ENCODE data around the gene USP22. TPM values are rescaled to one million over a fixed set of nuclear protein-coding genes. Genes with fewer than 3 reads are reported as not detected.

USP22 gene
- total and polyA plus RNA-seq, 2 of the 4 experiments (the other 2 are of a cell fraction), result 161 to 319 TPM

DNA sequence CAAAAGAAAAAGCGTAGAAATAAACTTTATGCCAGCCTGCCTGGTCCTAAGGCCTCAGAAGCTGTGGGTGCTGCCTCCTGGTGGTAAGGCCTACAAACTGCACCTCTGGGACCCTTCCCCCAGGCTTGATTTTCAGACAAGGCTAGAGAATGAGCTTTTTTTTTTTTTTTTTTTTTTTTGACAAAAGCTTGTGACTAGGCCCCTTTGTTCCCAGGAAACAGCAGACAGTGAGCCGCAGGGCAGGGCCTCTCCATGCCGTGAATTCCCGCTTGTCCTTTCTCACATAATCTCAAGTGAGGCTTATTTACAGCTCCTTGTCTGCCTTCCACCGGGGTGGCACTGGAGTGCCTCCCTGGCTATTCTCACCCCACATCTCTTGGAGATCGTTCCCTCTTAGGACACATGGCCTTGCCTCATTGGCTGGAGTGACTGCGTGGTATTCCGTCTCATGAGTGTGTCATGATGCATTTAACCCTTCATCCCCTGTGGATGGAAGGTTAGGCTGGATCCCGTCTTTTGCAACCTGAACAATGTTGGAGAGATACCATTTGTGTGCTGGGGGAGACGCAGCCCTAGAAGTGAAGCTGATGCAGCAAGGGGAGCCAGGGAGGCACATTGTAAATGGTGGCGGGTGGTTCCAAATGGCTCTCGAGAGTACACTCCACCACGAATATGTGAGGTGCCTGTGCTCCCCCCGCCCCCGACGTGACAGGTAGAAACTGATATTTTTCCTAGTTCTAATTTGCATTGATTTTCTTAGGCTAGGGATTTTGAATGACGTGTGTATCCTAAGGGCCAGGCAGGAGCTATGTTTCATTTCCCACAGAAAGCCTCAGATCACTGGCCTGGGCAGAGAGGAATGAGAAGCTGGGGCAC lies 49.6 kb downstream of the USP22 start:
- ChIA-PET POLR2A (ENCODE audit: unreplicated experiment) (interaction anchor here (0.6 kb wide), 1 partner anchor 191 kb away, joined by 3 read pairs; no protein-coding TSS in a partner anchor), CTCF (interaction anchor here (0.7 to 0.8 kb wide), 4 partner anchors 21 to 242 kb away, joined by 3 to 4 read pairs (median 3); no protein-coding TSS in a partner anchor)
- Histone ChIP-seq H3K4me3 (ENCODE audit: insufficient read depth, low read depth, low read length) (no peak overlapping the region), H3K18ac (ENCODE audit: low read depth, low read length) (no peak overlapping the region; the same call in 1 of the 2 replicates), H4K5ac (ENCODE audit: low read depth, low read length) (no peak overlapping the region), H2BK5ac (ENCODE audit: low read depth, low read length, poor library complexity, severe bottlenecking) (no peak overlapping the region), H3K9me3 (ENCODE audit: control insufficient read depth, insufficient read depth, low read length) (no peaks in the 10 kb centered on the region), H2BK120ac (ENCODE audit: low read depth, low read length) (no peak overlapping the region), H4K20me1 (ENCODE audit: insufficient read depth, low read length) (peaks cover 14% of the 10 kb centered on the region), H3K4me1 (ENCODE audit: control insufficient read depth, insufficient read depth, low read length) (peaks cover 2% of the 10 kb centered on the region; the same call in 1 of the 2 replicates), H2BK20ac (ENCODE audit: low read depth, low read length) (no peak overlapping the region), H2AK5ac (ENCODE audit: low read depth, low read length) (0 out of 2 replicates have a peak overlapping the region, but pooled peaks have one; percentile 9), H3K56ac (ENCODE audit: extremely low read depth, insufficient read depth, low read length) (no peak overlapping the region), H2AK9ac (replicated peaks; ENCODE audit: low read depth, low read length, poor library complexity) (peak overlapping the region; percentile 43), H3K14ac (replicated peaks; ENCODE audit: low read depth, low read length) (0 out of 2 replicates have a peak overlapping the region, but pooled peaks have one; percentile 46), H4K8ac (ENCODE audit: low read depth in 2 of 2, low read length in 2 of 2) (peak overlapping the region in 1 of 2 experiments; percentile 55; a peak in 1 of 4 replicates), H3K4ac (ENCODE audit: low read depth, low read length) (peak overlapping the region; percentile 14; the same call in 1 of the 2 replicates), H3K23ac (ENCODE audit: low read depth, low read length) (no peak overlapping the region), H3K36me3 (ENCODE audit: control insufficient read depth, insufficient read depth, low read length) (peaks cover 4% of the 10 kb centered on the region), H3K79me1 (ENCODE audit: low read depth in 1 of 2, low read length in 2 of 2) (peaks cover 0 to 4% of the 10 kb centered on the region in 2 experiments; a peak in 2 of 4 replicates), H2BK15ac (ENCODE audit: low read depth, low read length) (no peak overlapping the region), H3K9me1 (ENCODE audit: insufficient read depth, low read length) (peaks cover 15% of the 10 kb centered on the region), H3K9ac (ENCODE audit: low read depth, low read length) (no peak overlapping the region), H3K27ac (ENCODE audit: insufficient read depth, low read length) (no peak overlapping the region), H3K4me2 (ENCODE audit: low read depth, low read length) (no peak overlapping the region), H3K27me3 (ENCODE audit: control insufficient read depth, insufficient read depth, low read length) (peaks cover 3% of the 10 kb centered on the region; the same call in 1 of the 2 replicates), H4K91ac (ENCODE audit: insufficient read depth, low read depth, low read length) (no peak overlapping the region; the same call in 1 of the 2 replicates), H2AFZ (replicated peaks; ENCODE audit: low read length, poor library complexity) (peak overlapping the region; percentile 65)
- WGBS, 2 experiments (ENCODE audit: extremely low coverage in 2 of 2, insufficient read length in 1 of 2), result 52% methylated on average over 3 of the region's 17 CpGs; no CpG with 5 or more reads in 1 of the 2 experiments
- ATAC-seq (ENCODE audit: low read depth) (peak; percentile 82), DNase-seq (peak; percentile 71)
- in situ Hi-C loops (cut with MboI; ENCODE audit: low sequenced_read_pairs) (loop anchor here (5.0 to 10.0 kb wide), 2 partner anchors 86 to 188 kb away; no protein-coding TSS in a partner anchor), dilution Hi-C loops (cut with HindIII; ENCODE audit: low sequenced_read_pairs, unreplicated experiment) (no loop called here), intact Hi-C loops (cut with micrococcal nuclease) (loop anchor here (1.0 to 10.0 kb wide), 6 partner anchors 56 to 1001 kb away; no protein-coding TSS in a partner anchor)
- no TSS peak for BruUV-seq (replicated peaks)
- TF ChIP-seq POLR2A (IDR thresholded peaks at IDR 0.05; ENCODE audit: low read depth, low read length) (0 out of 2 replicates have a peak, but pooled peaks have one; percentile 19), BHLHE40 (IDR thresholded peaks at IDR 0.05; ENCODE audit: low read depth, low read length) (no peak), SMC3 (IDR thresholded peaks at IDR 0.05; ENCODE audit: low read depth, low read length) (peak; percentile 94), RCOR1 (IDR thresholded peaks at IDR 0.05; ENCODE audit: insufficient replicate concordance, low read length) (no peak), FOS (IDR thresholded peaks at IDR 0.05; ENCODE audit: low read depth, low read length) (no peak), NFE2L2 (IDR thresholded peaks at IDR 0.05; ENCODE audit: low read depth, low read length) (no peak), CHD1 (IDR thresholded peaks at IDR 0.05; ENCODE audit: low read depth, low read length) (no peak), CEBPB (IDR thresholded peaks at IDR 0.05; ENCODE audit: low read depth, low read length) (no peak), MAZ (IDR thresholded peaks at IDR 0.05; ENCODE audit: borderline replicate concordance, low read depth, low read length) (no peak), RAD21 (IDR thresholded peaks at IDR 0.05; ENCODE audit: low read length) (peak; percentile 87)
- TF ChIP-seq, protein P1, sequence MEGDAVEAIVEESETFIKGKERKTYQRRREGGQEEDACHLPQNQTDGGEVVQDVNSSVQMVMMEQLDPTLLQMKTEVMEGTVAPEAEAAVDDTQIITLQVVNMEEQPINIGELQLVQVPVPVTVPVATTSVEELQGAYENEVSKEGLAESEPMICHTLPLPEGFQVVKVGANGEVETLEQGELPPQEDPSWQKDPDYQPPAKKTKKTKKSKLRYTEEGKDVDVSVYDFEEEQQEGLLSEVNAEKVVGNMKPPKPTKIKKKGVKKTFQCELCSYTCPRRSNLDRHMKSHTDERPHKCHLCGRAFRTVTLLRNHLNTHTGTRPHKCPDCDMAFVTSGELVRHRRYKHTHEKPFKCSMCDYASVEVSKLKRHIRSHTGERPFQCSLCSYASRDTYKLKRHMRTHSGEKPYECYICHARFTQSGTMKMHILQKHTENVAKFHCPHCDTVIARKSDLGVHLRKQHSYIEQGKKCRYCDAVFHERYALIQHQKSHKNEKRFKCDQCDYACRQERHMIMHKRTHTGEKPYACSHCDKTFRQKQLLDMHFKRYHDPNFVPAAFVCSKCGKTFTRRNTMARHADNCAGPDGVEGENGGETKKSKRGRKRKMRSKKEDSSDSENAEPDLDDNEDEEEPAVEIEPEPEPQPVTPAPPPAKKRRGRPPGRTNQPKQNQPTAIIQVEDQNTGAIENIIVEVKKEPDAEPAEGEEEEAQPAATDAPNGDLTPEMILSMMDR (conservative IDR thresholded peaks at IDR 0.05; ENCODE audit: low read depth, low read length), result peak; percentile 93
- TF ChIP-seq, protein P2, sequence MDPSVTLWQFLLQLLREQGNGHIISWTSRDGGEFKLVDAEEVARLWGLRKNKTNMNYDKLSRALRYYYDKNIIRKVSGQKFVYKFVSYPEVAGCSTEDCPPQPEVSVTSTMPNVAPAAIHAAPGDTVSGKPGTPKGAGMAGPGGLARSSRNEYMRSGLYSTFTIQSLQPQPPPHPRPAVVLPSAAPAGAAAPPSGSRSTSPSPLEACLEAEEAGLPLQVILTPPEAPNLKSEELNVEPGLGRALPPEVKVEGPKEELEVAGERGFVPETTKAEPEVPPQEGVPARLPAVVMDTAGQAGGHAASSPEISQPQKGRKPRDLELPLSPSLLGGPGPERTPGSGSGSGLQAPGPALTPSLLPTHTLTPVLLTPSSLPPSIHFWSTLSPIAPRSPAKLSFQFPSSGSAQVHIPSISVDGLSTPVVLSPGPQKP (IDR thresholded peaks at IDR 0.05; ENCODE audit: borderline replicate concordance, low read depth, low read length), result no peak
